Measurements from ENCODE around the gene HOTAIR.

- TF ChIP-seq CTCF (IDR thresholded peaks at IDR 0.05; ENCODE audit: low read length) (no peak), EZH2 (optimal IDR thresholded peaks at IDR 0.05; ENCODE audit: low read depth, low read length) (no peak)
These were observed 27.6 kb upstream of the HOTAIR start for GRCh38 chr12:54002278-54002914.

Measured in MM.1S (cell line).